Activated gamma-delta T cell (primary cell): ENCODE data around the gene AKAP7.
"Not testable (repeated sequence)": the region's sequence is repeated elsewhere in the genome, so short reads cannot be mapped to it uniquely, and the experiment has no call there.

Experiments
- DNase-seq: peaks from one replicate; lab custom pipeline; 2025; lab: John Stamatoyannopoulos, UW
- total RNA-seq, 2 donors: gene quantifications; one replicate each; lab custom pipeline; 2026; lab: John Stamatoyannopoulos, UW

Gene AKAP7
- 13.3 to 18.7 reads per million in 2 donors for total RNA-seq

DNA sequence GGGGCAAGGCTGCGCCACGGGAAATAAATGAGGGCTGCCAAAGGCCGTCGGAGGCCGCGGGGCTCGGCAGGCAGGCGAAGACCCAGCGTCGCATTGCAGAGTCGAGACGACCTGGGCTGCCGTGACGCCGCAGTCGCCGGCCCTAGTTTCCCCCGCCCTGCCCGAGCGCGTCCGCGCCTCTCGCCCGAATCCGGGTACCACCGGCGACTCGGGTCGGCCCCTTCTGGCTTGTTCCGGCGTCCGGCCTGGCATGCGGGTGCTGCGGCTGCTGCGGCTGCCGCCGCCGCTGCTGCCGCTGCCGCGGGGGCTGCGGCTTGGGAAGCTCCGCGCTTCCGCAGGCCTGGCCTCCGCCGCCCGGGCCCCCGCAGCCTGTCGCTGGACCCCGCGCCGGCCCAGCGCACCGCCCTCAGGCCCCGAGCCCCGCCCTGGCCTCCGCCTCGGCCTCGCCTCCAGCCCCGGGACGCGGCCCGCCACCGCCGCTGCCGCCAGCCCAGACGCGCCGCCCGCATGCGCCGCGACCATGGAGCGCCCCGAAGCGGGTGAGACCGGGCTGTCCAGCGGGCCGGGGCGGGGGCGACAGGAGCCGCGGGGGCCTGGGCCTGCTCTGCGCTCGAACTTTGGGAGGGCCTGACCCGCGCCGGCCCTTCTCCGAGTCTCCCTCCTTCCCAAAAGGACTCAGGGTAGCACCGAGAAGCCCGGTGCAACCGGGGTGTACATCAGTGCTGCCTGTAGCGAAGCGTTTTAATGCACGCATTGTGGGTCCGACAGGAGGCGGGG is at the start of gene AKAP7:
AKAP7 (plus strand) TSS at position 224 of the 777 bp plus-strand sequence; CDS start at position 521, 297 bp downstream.
- peak; percentile 45 for DNase-seq

DNA sequence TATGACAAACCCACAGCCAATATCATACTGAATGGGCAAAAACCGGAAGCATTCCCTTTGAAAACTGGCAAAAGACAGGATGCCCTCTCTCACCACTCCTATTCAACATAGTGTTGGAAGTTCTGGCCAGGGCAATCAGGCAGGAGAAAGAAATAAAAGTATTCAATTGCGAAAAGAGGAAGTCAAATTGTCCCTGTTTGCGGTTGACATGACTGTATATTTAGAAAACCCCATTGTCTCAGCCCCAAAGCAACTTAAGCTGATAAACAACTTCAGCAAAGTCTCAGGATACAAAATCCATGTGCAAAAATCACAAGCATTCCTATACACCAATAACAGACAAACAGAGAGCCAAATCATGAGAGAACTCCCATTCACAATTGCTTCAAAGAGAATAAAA is 44.9 kb upstream of the AKAP7 start:
- not testable (repeated sequence) for DNase-seq

DNA sequence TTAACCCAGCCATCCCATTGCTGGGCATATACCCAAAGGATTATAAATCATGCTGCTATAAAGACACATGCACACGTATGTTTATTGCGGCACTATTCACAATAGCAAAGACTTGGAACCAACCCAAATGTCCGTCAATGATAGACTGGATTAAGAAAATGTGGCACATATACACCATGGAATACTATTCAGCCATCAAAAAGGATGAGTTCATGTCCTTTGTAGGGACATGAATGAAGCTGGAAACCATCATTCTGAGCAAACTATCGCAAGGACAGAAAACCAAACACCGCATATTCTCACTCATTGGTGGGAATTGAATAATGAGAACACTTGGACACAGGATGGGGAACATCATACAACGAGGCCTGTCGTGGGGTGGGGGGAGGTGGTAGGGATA is 43.3 kb upstream of the AKAP7 start:
- not testable (repeated sequence) for DNase-seq

DNA sequence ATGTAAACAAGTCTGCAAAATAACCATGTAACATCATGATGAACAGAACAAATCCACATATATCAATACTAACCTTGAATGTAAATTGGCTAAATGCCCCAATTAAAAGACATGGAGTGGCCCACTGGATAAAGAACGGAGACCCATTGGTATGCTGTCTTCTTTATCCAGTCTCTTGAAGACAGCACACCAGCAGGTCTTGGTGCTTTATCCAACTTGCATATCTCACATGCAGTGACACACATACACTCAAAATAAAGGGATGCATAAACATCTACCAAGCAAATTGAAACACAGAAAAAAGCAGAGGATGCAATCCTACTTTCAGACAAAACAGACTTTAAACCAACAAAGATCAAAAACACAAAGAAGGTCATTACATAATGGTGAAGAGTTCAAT is 41.9 kb upstream of the AKAP7 start:
- DNase-seq, result no peak

DNA sequence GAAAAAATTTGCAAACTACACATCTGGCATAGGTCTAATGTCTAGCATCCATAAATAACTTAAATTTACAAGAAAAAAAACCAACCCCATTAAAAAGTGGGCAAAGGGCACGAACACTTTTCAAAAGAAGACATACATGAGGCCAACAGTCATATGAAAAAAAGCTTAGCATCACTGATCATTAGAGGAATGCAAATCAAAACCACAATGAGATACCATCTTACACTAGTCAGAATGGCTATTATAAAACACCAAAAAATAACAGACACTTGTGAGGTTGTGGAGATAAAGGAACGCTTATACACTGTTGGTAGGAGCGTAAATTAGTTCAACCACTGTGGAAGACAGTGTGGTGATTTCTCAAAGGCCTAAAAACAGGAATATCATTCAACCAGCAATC is 38.5 kb upstream of the AKAP7 start:
- DNase-seq, result no peak

DNA sequence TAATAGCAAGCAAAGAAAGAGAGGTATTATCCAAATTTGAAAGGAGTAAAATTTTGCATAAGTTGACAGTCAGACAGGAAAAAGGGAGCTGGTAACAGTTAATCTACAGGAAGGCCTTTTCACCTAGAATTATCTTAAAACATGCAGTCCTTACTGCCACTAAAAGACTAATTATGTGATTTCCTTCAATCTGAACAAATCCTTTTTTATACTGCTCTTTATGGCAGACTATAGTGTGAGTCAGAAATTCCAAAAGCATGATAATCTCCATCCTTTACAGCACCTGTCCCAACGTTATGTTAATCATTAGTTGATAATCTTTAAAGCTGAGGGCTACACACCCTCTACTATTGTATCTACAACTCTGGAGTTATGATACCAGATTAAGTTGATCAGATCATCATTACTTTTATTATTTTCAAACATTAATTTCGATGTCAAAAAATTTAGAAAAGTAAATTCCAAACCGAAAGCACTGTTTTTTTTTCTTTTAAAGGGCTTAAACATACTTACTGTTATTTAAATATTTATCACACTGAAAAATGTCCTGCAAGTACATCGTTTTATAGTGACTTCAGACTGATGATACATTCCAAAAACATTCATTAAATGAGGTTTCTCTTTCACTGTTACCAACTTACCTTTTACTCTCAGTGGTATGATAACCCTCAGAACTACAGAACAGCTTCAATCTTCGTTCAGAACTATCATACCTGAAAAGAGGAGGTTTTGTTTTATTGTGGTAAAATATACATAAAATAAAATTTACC is 33.2 kb upstream of the AKAP7 start:
- no peak for DNase-seq

GRCh38 chr6:131103296-131103695 is 32.0 kb upstream of the AKAP7 start:
- DNase-seq, result no peak

GRCh38 chr6:131103901-131104300 is 31.4 kb upstream of the AKAP7 start:
- no peak for DNase-seq

DNA sequence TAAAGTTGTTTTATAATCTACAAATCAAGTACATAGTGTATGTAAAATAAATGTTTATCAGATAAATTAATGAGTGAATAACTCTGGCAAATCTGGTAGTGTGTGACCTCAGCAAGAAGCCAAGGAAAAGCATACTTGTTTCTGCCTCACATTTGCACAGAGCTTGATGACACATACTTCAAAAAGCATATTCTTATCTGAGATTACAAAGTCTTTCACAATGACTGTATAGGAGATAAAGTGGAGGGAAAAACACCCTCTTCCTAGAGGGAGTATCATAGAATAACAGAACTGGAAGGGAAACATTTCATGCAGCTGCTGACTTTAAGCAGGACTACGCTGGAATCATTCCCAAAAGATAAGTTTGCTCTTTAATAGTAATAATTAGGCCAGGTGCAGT is 28.1 kb upstream of the AKAP7 start:
- no peak for DNase-seq

DNA sequence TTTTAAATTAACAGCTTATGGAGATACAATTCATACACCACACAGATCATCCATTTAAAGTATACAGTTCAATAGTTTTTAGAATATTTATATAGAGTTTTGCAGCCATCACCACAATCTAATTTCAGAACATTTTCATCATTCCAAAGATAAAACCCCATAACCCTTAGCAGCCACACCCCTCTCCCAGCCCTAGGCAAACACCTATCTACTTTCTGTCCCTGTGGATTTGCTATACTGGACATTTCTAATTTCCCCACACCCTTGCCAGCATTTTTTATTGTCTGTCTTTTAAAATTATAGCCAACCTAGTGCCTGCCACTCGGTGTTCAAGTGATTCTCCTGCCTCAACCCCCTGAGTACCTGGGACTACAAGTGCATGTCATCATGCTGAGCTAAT is 23.0 kb upstream of the AKAP7 start:
- no peak for DNase-seq

DNA sequence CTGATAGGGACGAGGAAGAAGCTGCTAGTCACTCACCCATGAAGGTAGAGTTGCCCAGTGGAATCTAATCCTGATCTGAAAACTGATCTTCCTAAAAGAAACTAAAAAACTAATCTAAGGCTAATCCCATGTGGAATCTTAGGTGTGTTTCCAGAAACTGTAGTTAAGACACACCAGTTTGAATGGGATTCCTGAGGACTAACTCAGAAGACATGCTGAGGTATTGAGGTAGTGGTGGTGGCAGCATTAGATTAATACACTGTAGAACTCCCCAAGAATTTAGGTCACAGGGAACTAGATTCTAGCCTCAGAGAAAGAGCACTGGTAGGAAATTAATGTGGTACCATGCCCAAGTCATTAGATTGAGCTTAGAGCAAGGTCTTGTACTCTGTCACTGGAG is 19.6 kb upstream of the AKAP7 start:
- DNase-seq, result no peak

GRCh38 chr6:131116321-131116720 is 18.9 kb upstream of the AKAP7 start:
- no peak for DNase-seq

DNA sequence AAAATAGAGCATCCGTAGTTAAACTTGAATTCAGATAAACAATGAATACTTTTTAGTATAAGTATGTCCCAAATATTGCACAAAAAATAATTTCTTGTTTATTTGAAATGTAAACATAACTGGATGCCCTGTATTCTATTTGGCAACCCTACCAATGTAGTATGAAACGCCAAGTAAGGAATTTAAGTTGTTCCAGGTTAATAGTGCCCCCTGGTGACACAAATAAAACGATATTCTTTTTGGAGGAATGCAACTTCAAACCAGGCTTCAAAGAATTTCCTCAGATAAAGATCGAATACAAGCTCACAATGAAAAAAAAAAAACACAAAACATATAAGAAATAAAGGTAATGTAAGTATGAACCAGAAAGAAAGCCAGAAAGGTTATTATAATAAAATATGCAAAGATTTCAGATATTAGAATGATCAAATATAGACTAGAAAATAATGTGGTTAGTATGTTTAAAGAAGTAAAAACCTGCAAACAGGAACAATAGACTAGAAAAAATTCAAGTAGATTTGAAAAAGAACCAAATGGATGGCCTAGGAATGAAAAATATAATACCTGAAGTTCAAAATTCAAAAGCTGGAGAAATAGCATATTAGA is 18.4 kb upstream of the AKAP7 start:
- no peak for DNase-seq

GRCh38 chr6:131117878-131118277 is 17.4 kb upstream of the AKAP7 start:
- DNase-seq, result no peak

DNA sequence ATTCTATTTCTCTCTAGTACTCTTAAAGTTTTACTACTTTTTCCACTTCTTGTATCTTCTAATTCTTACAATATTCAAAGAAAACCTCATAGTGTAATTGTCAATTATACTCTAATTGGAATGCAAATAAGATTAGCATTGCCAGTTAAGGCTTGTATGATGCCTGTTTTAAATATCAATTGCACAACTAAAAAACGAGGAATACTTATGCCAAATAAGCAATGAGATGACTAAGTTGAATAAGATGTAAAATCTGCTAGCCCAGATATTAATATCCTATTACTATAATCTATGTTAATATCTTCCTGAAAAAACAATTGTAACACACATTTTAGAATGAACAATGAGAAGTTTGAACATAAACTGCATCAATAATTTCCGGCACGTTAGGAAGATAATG is 13.3 kb upstream of the AKAP7 start:
- DNase-seq, result no peak

GRCh38 chr6:131122516-131122915 is 12.8 kb upstream of the AKAP7 start:
- no peak for DNase-seq

GRCh38 chr6:131124336-131125071 is 10.8 kb upstream of the AKAP7 start:
- no peak for DNase-seq

- no peak for DNase-seq
These were observed 9.8 kb upstream of the AKAP7 start for GRCh38 chr6:131125431-131125830.

GRCh38 chr6:131129689-131130553 is 5.3 kb upstream of the AKAP7 start:
- no peak for DNase-seq

DNA sequence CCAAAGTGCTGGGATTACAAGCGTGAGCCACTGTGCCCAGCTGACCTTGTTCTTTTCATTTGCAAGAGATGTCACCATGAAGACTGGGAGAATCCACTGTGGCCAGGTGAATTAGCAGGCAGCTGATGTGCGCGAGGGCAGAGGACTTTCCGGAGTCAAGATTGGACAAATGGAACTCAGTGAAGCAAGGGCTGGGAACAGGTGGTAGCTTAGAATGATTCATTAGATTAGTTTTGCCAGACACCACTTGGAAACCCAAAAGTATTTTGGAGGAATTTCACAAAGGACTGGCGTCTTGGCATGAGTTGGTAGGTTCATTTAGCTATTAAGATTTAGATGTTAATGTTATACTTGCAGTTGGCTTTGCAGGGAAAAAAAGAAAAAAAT is 4.7 kb upstream of the AKAP7 start:
- no peak for DNase-seq

DNA sequence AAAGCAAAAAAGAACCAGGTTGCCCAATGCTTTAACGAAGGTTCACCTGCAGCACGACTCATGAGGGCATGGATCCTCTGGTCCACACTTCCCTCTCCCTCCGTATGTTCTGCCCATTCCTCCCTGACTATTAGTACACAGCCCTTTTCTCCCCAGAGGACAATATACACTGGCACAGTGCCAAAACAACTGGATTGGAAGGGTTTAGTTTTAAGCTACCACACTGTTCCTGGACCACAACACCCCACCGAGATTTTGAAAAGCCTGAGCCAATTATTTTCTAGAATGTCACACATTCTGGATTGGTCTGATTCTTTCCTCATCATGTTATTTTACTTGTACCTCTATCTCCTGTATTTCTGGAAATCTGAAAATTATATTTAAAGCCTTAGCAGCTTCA is 2.9 kb upstream of the AKAP7 start:
- DNase-seq, result no peak
